Uterus (tissue), 4 donors: ENCODE results near the gene KCNMA1. TPM values are rescaled to one million over a fixed set of nuclear protein-coding genes. Genes with fewer than 3 reads are reported as not detected.

Experiments
- DNase-seq, 2 donors: peaks; one replicate each; pipeline ENCODE4 v3.0.0-alpha.2; 2019 to 2020
- H3K27ac ChIP-seq, 2 donors: fragments of 200-600 bp; sonication (generic); 1 replicate in 1 of 2; 2 replicates in 1 of 2; pipeline ENCODE4 v1.5.1; 2016 to 2018
- H3K27me3 ChIP-seq, 2 donors: fragments of 200-600 bp; sonication (generic); one replicate each; pipeline ENCODE4 v1.5.1; 2018 to 2019; ENCODE audit warnings: control low read depth in 1 of 2
- H3K36me3 ChIP-seq, 2 donors: fragments of 200-600 bp; sonication (generic); one replicate each; pipeline ENCODE4 v1.5.1; 2019; ENCODE audit warnings: control low read depth in 1 of 2
- H3K4me1 ChIP-seq, 2 donors: fragments of 200-600 bp; sonication (generic); one replicate each; pipeline ENCODE4 v1.5.1; 2018 to 2019; ENCODE audit warnings: control low read depth in 1 of 2
- H3K4me3 ChIP-seq, 2 donors: fragments of 200-600 bp; sonication (generic); 1 replicate in 1 of 2; 2 replicates in 1 of 2; pipeline ENCODE4 v1.5.1; 2018 to 2019; ENCODE audit warnings: mild to moderate bottlenecking in 1 of 2
- H3K9me3 ChIP-seq, 2 donors: fragments of 200-600 bp; sonication (generic); one replicate each; pipeline ENCODE4 v1.5.1; 2019; ENCODE audit warnings: control low read depth in 1 of 2
- POLR2A ChIP-seq, 2 donors: fragments of 450-650 bp; IDR thresholded peaks; one replicate each; pipeline ENCODE4 v1.6.1; 2016; ENCODE audit warnings: antibody characterized with exemption in 2 of 2, mild to moderate bottlenecking in 1 of 2, moderate library complexity in 1 of 2
- intact Hi-C: fragments of 100-400 bp; cut with DNase I; formaldehyde crosslinking; loops from one replicate; pipeline ENCODE4 v1.15.1; 2023; ENCODE audit warnings: low total_unique reads
- total RNA-seq, 4 donors: library from RNA; depleted of rRNA in 3 of 4; stranded (reverse); fragments of >200 nt in 3 of 4; gene quantifications; one replicate each; pipeline versions ENCODE4 v1.1.0 to v1.2.4, GENCODE V29; 2014 to 2023
- TF ChIP-seq, protein P1 (sequence below), 4 experiments: fragments of 200-600 bp in 2 of 4; fragments of 450-650 bp in 2 of 4; sonication (generic) in 2 of 4; IDR thresholded peaks; one replicate each; pipeline ENCODE4 v1.5.1; 2016 to 2019; ENCODE audit warnings: antibody characterized with exemption in 4 of 4, mild to moderate bottlenecking in 2 of 4, moderate library complexity in 1 of 4
- donor health status: DM: yes; HTN: yes; CAD: no.

Gene KCNMA1
- total RNA-seq, 4 donors from 2014 or later: 86.2 to 236 (median 164) TPM

DNA sequence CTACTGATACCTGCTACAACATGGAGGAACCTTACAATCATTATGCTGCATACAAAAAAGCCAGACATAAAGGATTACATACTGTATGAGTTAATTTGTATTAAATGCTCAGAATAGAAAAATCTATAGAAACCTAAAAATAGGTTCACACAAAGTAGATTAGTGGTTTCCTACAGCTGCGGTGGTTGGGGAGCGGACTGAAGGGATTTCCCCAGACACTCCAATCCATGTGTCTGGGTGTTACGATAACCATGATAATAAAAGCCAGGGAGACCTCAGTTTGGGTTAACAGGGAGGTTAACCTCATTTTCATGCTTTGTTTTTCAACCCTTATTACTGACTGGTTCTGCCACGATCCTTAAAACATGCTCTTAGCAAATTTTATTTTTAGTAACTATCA, 355.9 kb downstream of the KCNMA1 start:
- Histone ChIP-seq H3K27ac (peak overlapping the region in 1 of 2 donors; percentile 68), H3K27me3 (no peaks in the 10 kb centered on the region), H3K36me3 (no peaks in the 10 kb centered on the region), H3K4me1 (peaks cover 0 to 11% of the 10 kb centered on the region in 2 donors), H3K4me3 (no peak overlapping the region), H3K9me3 (no peaks in the 10 kb centered on the region)
- intact Hi-C loops: no loop called here
- TF ChIP-seq, protein P1, sequence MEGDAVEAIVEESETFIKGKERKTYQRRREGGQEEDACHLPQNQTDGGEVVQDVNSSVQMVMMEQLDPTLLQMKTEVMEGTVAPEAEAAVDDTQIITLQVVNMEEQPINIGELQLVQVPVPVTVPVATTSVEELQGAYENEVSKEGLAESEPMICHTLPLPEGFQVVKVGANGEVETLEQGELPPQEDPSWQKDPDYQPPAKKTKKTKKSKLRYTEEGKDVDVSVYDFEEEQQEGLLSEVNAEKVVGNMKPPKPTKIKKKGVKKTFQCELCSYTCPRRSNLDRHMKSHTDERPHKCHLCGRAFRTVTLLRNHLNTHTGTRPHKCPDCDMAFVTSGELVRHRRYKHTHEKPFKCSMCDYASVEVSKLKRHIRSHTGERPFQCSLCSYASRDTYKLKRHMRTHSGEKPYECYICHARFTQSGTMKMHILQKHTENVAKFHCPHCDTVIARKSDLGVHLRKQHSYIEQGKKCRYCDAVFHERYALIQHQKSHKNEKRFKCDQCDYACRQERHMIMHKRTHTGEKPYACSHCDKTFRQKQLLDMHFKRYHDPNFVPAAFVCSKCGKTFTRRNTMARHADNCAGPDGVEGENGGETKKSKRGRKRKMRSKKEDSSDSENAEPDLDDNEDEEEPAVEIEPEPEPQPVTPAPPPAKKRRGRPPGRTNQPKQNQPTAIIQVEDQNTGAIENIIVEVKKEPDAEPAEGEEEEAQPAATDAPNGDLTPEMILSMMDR (IDR thresholded peaks at IDR 0.05): no peak
- no peak for TF ChIP-seq POLR2A (IDR thresholded peaks at IDR 0.05)
- DNase-seq: no peak

GRCh38 chr10:77279207-77279606, 358.4 kb downstream of the KCNMA1 start:
- Histone ChIP-seq H3K27ac (peak overlapping the region; percentile 24 to 34), H3K36me3 (no peaks in the 10 kb centered on the region), H3K27me3 (no peaks in the 10 kb centered on the region), H3K9me3 (no peaks in the 10 kb centered on the region), H3K4me1 (peaks cover 0 to 7% of the 10 kb centered on the region in 2 donors), H3K4me3 (no peak overlapping the region)
- intact Hi-C loops: no loop called here
- no peak for TF ChIP-seq POLR2A (IDR thresholded peaks at IDR 0.05)
- TF ChIP-seq, protein P1 (IDR thresholded peaks at IDR 0.05): no peak
- peak; percentile 34 to 49 for DNase-seq

DNA sequence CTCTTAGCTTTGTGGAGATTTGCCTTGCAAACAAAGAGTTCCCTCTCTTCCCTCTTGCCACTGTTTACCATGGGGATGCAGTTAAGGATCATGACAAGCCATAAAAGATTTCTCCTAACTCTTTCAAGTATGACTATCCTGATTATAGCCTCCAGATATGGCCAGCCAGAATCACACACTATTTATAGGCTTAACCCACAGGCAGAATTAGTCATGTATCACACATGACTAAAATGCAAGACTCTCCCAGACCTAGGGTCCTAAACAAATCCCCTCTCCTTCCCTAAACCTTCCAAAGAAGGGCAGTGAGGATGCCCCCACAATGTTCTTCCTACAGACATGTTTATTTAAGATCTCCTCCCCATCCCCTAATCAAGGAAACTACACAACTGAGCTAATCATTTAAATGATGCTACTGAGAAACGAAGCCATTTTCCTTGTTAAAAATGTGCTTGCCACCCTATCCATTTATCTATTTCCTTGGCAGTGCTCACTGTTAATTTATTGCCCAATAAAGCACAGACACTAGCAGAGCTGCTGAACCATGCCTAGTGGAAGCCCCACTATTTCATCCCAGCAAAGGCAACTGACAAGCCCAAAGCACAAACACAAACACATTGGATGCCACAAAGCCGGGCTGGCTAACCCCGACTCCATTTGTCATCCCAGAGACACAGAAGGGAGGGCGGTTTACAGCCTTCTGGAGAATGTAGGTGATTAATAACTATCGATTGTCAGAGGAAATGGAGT, 363.4 kb downstream of the KCNMA1 start:
- peak overlapping the region; percentile 77 to 91 for H3K27ac ChIP-seq
- no peak overlapping the region for H3K4me3 ChIP-seq
- no peak for TF ChIP-seq POLR2A (IDR thresholded peaks at IDR 0.05)
- TF ChIP-seq, protein P1 (IDR thresholded peaks at IDR 0.05): no peak
- intact Hi-C loops: no loop called here
- no peaks in the 10 kb centered on the region for H3K36me3 ChIP-seq
- H3K4me1 ChIP-seq: no peaks in the 10 kb centered on the region
- no peaks in the 10 kb centered on the region for H3K9me3 ChIP-seq
- H3K27me3 ChIP-seq: no peaks in the 10 kb centered on the region
- DNase-seq: peak; percentile 40 to 65

DNA sequence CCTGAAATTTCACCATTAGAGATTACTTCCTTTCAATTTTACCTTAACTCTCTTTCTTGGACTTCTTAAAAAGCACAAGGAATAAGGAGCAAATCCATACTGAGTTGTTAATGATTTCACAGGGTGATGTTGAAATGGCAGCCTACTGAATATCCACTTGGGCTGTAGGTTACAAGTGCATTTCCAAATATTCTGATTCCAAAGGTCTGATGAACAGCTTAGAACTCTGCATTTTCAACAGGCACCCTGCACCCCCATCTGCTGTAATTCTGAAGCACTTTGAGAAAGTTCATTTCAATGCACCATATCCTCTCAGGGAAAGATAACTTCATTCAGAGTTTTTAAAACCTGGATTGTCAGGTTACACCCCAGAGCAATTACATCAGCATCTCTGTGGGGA, 368.4 kb downstream of the KCNMA1 start:
- Histone ChIP-seq H3K4me1 (no peaks in the 10 kb centered on the region), H3K27ac (peak overlapping the region in 1 of 2 donors; percentile 15), H3K9me3 (no peaks in the 10 kb centered on the region), H3K4me3 (no peak overlapping the region), H3K27me3 (no peaks in the 10 kb centered on the region), H3K36me3 (no peaks in the 10 kb centered on the region)
- intact Hi-C loops: no loop called here
- TF ChIP-seq, protein P1 (IDR thresholded peaks at IDR 0.05): no peak
- no peak for TF ChIP-seq POLR2A (IDR thresholded peaks at IDR 0.05)
- no peak for DNase-seq

- H3K4me3 ChIP-seq: no peak overlapping the region
- H3K27me3 ChIP-seq: no peaks in the 10 kb centered on the region
- H3K36me3 ChIP-seq: no peaks in the 10 kb centered on the region
- H3K4me1 ChIP-seq: no peaks in the 10 kb centered on the region
- intact Hi-C loops: no loop called here
- no peaks in the 10 kb centered on the region for H3K9me3 ChIP-seq
- peak overlapping the region; percentile 47 to 49 for H3K27ac ChIP-seq
- DNase-seq: no peak
- TF ChIP-seq, protein P1 (IDR thresholded peaks at IDR 0.05): no peak
These were observed 368.9 kb downstream of the KCNMA1 start for GRCh38 chr10:77268721-77269120.
